ENCODE data around the gene ZWINT.

The ZWINT gene

GRCh38 chr10:56327118-56327517 lies 33.9 kb downstream of the ZWINT start:
- Histone ChIP-seq H3K4me3 (IDR thresholded peaks at IDR 0.05; ENCODE audit: insufficient read depth, low read depth, low read length) (no peak overlapping the region), H3K4me1 (ENCODE audit: low read depth, poor library complexity, severe bottlenecking) (no peaks in the 10 kb centered on the region), H3K27me3 (ENCODE audit: insufficient read depth, low read depth) (no peaks in the 10 kb centered on the region), H2AFZ (ENCODE audit: low read depth) (no peak overlapping the region), H3K9ac (no peak overlapping the region), H3K36me3 (ENCODE audit: insufficient read depth) (no peaks in the 10 kb centered on the region), H4K20me1 (ENCODE audit: insufficient read depth) (no peaks in the 10 kb centered on the region), H3K79me2 (ENCODE audit: insufficient read depth, low read depth) (no peaks in the 10 kb centered on the region), H3K4me2 (no peak overlapping the region), H3K27ac (no peak overlapping the region)
- TF ChIP-seq, protein P1, sequence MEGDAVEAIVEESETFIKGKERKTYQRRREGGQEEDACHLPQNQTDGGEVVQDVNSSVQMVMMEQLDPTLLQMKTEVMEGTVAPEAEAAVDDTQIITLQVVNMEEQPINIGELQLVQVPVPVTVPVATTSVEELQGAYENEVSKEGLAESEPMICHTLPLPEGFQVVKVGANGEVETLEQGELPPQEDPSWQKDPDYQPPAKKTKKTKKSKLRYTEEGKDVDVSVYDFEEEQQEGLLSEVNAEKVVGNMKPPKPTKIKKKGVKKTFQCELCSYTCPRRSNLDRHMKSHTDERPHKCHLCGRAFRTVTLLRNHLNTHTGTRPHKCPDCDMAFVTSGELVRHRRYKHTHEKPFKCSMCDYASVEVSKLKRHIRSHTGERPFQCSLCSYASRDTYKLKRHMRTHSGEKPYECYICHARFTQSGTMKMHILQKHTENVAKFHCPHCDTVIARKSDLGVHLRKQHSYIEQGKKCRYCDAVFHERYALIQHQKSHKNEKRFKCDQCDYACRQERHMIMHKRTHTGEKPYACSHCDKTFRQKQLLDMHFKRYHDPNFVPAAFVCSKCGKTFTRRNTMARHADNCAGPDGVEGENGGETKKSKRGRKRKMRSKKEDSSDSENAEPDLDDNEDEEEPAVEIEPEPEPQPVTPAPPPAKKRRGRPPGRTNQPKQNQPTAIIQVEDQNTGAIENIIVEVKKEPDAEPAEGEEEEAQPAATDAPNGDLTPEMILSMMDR (conservative IDR thresholded peaks at IDR 0.05; ENCODE audit: low read depth, low read length), result no peak

DNA sequence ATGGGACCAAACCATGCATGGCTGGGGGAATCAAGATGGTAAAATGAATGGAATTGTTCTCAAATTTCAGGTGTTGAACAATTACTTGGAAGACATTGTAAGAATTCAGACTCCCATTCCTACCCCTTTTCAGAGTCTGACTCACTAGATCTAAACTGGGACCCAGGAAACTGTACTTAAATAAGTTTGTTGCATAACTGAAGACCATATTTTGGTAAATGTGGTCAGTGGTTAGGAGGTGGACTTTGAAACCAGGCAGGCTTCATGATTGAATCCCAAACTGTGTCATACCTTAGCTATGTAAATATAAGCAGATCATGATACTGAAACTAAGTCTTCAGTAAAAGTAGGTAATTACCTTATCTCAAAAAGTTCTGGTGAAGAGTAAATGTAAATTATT lies 41.7 kb downstream of the ZWINT start:
- Histone ChIP-seq H3K4me1 (ENCODE audit: low read depth, poor library complexity, severe bottlenecking) (peaks cover 25% of the 10 kb centered on the region), H3K36me3 (ENCODE audit: insufficient read depth) (no peaks in the 10 kb centered on the region), H3K9ac (no peak overlapping the region), H3K79me2 (ENCODE audit: insufficient read depth, low read depth) (no peaks in the 10 kb centered on the region), H3K27ac (peak overlapping the region; percentile 14; the same call in 1 of the 2 replicates), H2AFZ (ENCODE audit: low read depth) (no peak overlapping the region), H3K27me3 (ENCODE audit: insufficient read depth, low read depth) (no peaks in the 10 kb centered on the region), H3K4me2 (peak overlapping the region; percentile 33), H3K4me3 (IDR thresholded peaks at IDR 0.05; ENCODE audit: insufficient read depth, low read depth, low read length) (no peak overlapping the region), H4K20me1 (ENCODE audit: insufficient read depth) (no peaks in the 10 kb centered on the region)
- TF ChIP-seq, protein P1 (conservative IDR thresholded peaks at IDR 0.05; ENCODE audit: low read depth, low read length), result no peak

- Histone ChIP-seq H3K27me3 (ENCODE audit: insufficient read depth, low read depth) (no peaks in the 10 kb centered on the region), H3K36me3 (ENCODE audit: insufficient read depth) (no peaks in the 10 kb centered on the region), H3K4me1 (ENCODE audit: low read depth, poor library complexity, severe bottlenecking) (peaks cover 25% of the 10 kb centered on the region), H3K4me3 (IDR thresholded peaks at IDR 0.05; ENCODE audit: insufficient read depth, low read depth, low read length) (no peak overlapping the region), H2AFZ (ENCODE audit: low read depth) (no peak overlapping the region), H3K9ac (no peak overlapping the region), H3K79me2 (ENCODE audit: insufficient read depth, low read depth) (no peaks in the 10 kb centered on the region), H4K20me1 (ENCODE audit: insufficient read depth) (no peaks in the 10 kb centered on the region), H3K4me2 (peak overlapping the region; percentile 33), H3K27ac (peak overlapping the region; percentile 14; the same call in 1 of the 2 replicates)
- TF ChIP-seq, protein P1 (conservative IDR thresholded peaks at IDR 0.05; ENCODE audit: low read depth, low read length), result no peak
These were observed 42.2 kb downstream of the ZWINT start for GRCh38 chr10:56318816-56319215.

DNA sequence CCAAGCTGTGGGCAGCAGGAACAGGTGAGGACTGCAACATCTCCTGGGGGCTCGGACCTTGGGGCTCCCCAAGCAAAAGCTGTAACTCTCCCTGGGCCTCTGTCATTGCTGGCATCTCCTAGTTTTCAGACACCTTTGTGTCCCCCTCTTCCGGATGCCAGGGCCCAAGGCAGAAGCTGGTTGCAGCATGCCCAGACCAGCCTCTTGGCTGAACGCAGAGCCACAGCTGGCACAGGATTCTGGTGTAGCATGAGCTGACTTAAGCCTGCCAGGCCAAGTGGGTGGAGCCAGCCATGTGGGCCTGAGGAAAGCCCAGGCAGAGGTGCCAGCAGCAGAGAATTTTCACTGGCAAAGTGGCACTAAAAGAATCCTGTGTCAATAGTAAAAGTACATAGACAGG lies 43.5 kb downstream of the ZWINT start:
- Histone ChIP-seq H3K27me3 (ENCODE audit: insufficient read depth, low read depth) (no peaks in the 10 kb centered on the region), H3K9ac (no peak overlapping the region), H3K36me3 (ENCODE audit: insufficient read depth) (no peaks in the 10 kb centered on the region), H4K20me1 (ENCODE audit: insufficient read depth) (no peaks in the 10 kb centered on the region), H3K4me1 (ENCODE audit: low read depth, poor library complexity, severe bottlenecking) (peaks cover 25% of the 10 kb centered on the region), H3K4me2 (no peak overlapping the region), H3K79me2 (ENCODE audit: insufficient read depth, low read depth) (no peaks in the 10 kb centered on the region), H3K4me3 (IDR thresholded peaks at IDR 0.05; ENCODE audit: insufficient read depth, low read depth, low read length) (no peak overlapping the region), H3K27ac (no peak overlapping the region), H2AFZ (ENCODE audit: low read depth) (no peak overlapping the region)
- TF ChIP-seq, protein P1 (conservative IDR thresholded peaks at IDR 0.05; ENCODE audit: low read depth, low read length), result no peak
